HEK293 (cell line): ENCODE measurements around the gene LY9.

Source experiments
- CTCF ChIA-PET: fragments of 350-600 bp; formaldehyde crosslinking; extraction: SDS; loops from one replicate; lab custom pipeline; 2021; ENCODE audit warnings: antibody characterized with exemption; lab: Yijun Ruan, JAX
- POLR2A ChIA-PET: fragments of 300-600 bp; formaldehyde crosslinking; extraction: SDS; loops from one replicate; lab custom pipeline; 2020; ENCODE audit warnings: antibody characterized with exemption, inconsistent platforms; lab: Yijun Ruan, JAX
- H3K27ac ChIP-seq: fragments of 200-500 bp; sonication (Bioruptor generic); 2 replicates; pipeline ENCODE4 v1.5.1; 2014; ENCODE audit warnings: low read depth, low read length, control low read depth, inconsistent platforms; ENCODE audit errors: extremely low read depth
- H3K36me3 ChIP-seq, 2 experiments: fragments of 200-500 bp in 1 of 2; sonication (Bioruptor generic) in 1 of 2; 1 replicate in 1 of 2; 2 replicates in 1 of 2; pipeline ENCODE4 v1.5.1; 2014 to 2017; ENCODE audit warnings: inconsistent platforms in 2 of 2, low read length in 2 of 2; ENCODE audit not compliant: control insufficient read depth in 2 of 2, insufficient read depth in 1 of 2
- H3K4me1 ChIP-seq: fragments of 200-500 bp; sonication (Bioruptor generic); 2 replicates; pipeline ENCODE4 v1.5.1; 2014; ENCODE audit warnings: mild to moderate bottlenecking, low read length, inconsistent platforms; ENCODE audit not compliant: control insufficient read depth, insufficient read depth
- H3K4me3 ChIP-seq: 2 replicates; pipeline ENCODE4 v1.5.1; 2011; ENCODE audit warnings: low read depth, mild to moderate bottlenecking, control low read depth, low read length, moderate library complexity
- H3K9me3 ChIP-seq: fragments of 200-500 bp; sonication (Bioruptor generic); 2 replicates; pipeline ENCODE4 v1.5.1; 2014; ENCODE audit warnings: low read depth, low read length, inconsistent platforms; ENCODE audit not compliant: control insufficient read depth, insufficient read depth
- BCL11B ChIP-seq: fragments of 450-650 bp; formaldehyde crosslinking; IDR thresholded peaks from 2 replicates; pipeline ENCODE4 v1.5.1; 2016; ENCODE audit warnings: low read depth, missing biosample characterization, missing genetic modification characterization
- FEZF1 ChIP-seq: fragments of 450-650 bp; formaldehyde crosslinking; IDR thresholded peaks from 2 replicates; pipeline ENCODE4 v1.5.1; 2016; ENCODE audit warnings: missing biosample characterization, missing genetic modification characterization
- KLF7 ChIP-seq: fragments of 450-650 bp; formaldehyde crosslinking; IDR thresholded peaks from 2 replicates; pipeline ENCODE4 v1.5.1; 2016; ENCODE audit warnings: missing biosample characterization, missing genetic modification characterization, borderline replicate concordance
- KLF9 ChIP-seq: fragments of 450-650 bp; formaldehyde crosslinking; IDR thresholded peaks from 2 replicates; pipeline ENCODE4 v1.5.1; 2016; ENCODE audit warnings: missing biosample characterization, missing genetic modification characterization, low read depth
- ZFHX2 ChIP-seq: fragments of 450-650 bp; formaldehyde crosslinking; conservative IDR thresholded peaks from 2 replicates; pipeline ENCODE4 v1.5.1; 2016; ENCODE audit warnings: missing biosample characterization, missing genetic modification characterization
- ZNF169 ChIP-seq: fragments of 450-650 bp; formaldehyde crosslinking; IDR thresholded peaks from 2 replicates; pipeline ENCODE4 v1.5.1; 2016; ENCODE audit warnings: missing biosample characterization, missing genetic modification characterization
- ZNF214 ChIP-seq: fragments of 450-650 bp; formaldehyde crosslinking; IDR thresholded peaks from 2 replicates; pipeline ENCODE4 v1.5.1; 2017; ENCODE audit warnings: missing biosample characterization, mild to moderate bottlenecking, missing genetic modification characterization, borderline replicate concordance
- ZNF248 ChIP-seq: fragments of 450-650 bp; formaldehyde crosslinking; IDR thresholded peaks from 2 replicates; pipeline ENCODE4 v1.5.1; 2017; ENCODE audit warnings: missing biosample characterization, missing genetic modification characterization
- ZNF274 ChIP-seq, 2 experiments: fragments of 200-500 bp in 1 of 2; fragments of 450-650 bp in 1 of 2; sonication (Bioruptor generic) in 1 of 2; formaldehyde crosslinking in 1 of 2; IDR thresholded peaks; 2 replicates each; pipeline versions ENCODE4 v1.5.1 to v1.6.1; 2014 to 2016; ENCODE audit warnings: borderline replicate concordance in 1 of 2, inconsistent platforms in 1 of 2, low read length in 1 of 2, missing biosample characterization in 1 of 2, missing genetic modification characterization in 1 of 2
- ZNF629 ChIP-seq: fragments of 450-650 bp; formaldehyde crosslinking; IDR thresholded peaks from 2 replicates; pipeline ENCODE4 v1.5.1; 2017; ENCODE audit warnings: missing biosample characterization, missing genetic modification characterization
- ZNF654 ChIP-seq: fragments of 450-650 bp; formaldehyde crosslinking; IDR thresholded peaks from 2 replicates; pipeline ENCODE4 v1.5.1; 2016; ENCODE audit warnings: low read depth, missing biosample characterization, missing genetic modification characterization
- ZNF701 ChIP-seq: fragments of 450-650 bp; formaldehyde crosslinking; IDR thresholded peaks from 2 replicates; pipeline ENCODE4 v1.5.1; 2016; ENCODE audit warnings: missing biosample characterization, missing genetic modification characterization
- ZNF76 ChIP-seq: fragments of 450-650 bp; formaldehyde crosslinking; IDR thresholded peaks from 2 replicates; pipeline ENCODE4; 2016; ENCODE audit warnings: low read depth, missing biosample characterization, missing genetic modification characterization, borderline replicate concordance
- TF ChIP-seq, protein P1 (sequence below): fragments of 450-650 bp; formaldehyde crosslinking; IDR thresholded peaks from 2 replicates; pipeline ENCODE4 v1.5.1; 2017; ENCODE audit warnings: missing biosample characterization, missing genetic modification characterization
- TF ChIP-seq, protein P2 (sequence below): fragments of 450-650 bp; formaldehyde crosslinking; IDR thresholded peaks from 2 replicates; pipeline ENCODE4 v1.5.1; 2016; ENCODE audit warnings: missing biosample characterization, missing genetic modification characterization, low read depth

Gene LY9

DNA sequence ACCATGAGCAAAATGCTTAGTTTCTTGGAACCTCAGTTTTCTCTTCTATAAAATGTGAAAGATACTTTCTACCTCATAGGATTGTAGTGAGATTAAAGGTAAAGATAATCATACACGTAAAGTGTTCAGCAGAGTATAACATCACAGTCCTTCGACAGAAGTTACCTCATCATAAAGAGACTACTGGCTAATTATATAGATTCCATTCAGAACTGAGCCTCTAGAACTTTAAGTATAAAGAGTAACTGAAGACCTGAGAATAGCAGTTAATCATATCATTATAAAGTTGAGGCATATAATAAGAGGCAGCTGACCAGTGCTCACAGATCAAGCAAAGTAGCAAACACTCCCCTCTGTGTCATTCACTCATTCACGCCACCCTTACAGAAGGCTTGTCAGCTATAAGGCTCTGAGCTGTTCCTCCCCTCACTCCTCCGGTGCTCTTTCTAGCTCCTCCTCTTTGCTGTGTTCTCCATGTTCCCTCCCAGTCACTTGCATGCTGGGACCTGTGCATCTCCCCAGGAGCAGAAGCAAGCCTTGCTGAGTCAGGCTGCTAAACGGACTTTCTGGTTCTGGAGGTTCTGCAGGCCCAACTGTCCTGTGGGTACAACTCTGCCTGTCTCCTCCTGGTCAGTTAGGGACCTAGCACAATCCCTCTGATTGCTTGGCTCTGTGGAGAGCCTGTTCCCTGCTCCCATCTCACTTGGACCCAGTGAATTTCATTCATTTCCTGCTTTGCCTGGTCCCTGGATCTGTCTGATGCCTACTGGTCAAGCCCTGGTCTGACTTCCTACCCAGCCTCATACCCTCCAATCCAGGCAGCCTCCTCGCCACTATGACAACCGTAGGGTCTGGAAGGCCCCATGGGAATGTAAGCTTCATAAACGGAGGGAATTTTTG, 28.3 kb upstream of the LY9 start:
- no peaks in the 10 kb centered on the region for H3K4me1 ChIP-seq
- POLR2A ChIA-PET: interaction anchor here (0.5 to 0.7 kb wide), 3 partner anchors 183 to 779 kb away, joined by 4 to 7 read pairs (median 6); no protein-coding TSS in a partner anchor
- no peak for TF ChIP-seq KLF7 (tag by site-specific recombination)
- no peak for TF ChIP-seq ZNF214 (tag by site-specific recombination)
- TF ChIP-seq ZNF248 (tag by site-specific recombination): no peak
- TF ChIP-seq ZNF274 (IDR thresholded peaks at IDR 0.05; ENCODE audit: low read length): no peak
- no peak for TF ChIP-seq ZNF274 (tag by site-specific recombination; IDR thresholded peaks at IDR 0.05; ENCODE audit: borderline replicate concordance)
- TF ChIP-seq FEZF1 (tag by site-specific recombination): no peak
- TF ChIP-seq BCL11B: no peak
- TF ChIP-seq, protein P1, sequence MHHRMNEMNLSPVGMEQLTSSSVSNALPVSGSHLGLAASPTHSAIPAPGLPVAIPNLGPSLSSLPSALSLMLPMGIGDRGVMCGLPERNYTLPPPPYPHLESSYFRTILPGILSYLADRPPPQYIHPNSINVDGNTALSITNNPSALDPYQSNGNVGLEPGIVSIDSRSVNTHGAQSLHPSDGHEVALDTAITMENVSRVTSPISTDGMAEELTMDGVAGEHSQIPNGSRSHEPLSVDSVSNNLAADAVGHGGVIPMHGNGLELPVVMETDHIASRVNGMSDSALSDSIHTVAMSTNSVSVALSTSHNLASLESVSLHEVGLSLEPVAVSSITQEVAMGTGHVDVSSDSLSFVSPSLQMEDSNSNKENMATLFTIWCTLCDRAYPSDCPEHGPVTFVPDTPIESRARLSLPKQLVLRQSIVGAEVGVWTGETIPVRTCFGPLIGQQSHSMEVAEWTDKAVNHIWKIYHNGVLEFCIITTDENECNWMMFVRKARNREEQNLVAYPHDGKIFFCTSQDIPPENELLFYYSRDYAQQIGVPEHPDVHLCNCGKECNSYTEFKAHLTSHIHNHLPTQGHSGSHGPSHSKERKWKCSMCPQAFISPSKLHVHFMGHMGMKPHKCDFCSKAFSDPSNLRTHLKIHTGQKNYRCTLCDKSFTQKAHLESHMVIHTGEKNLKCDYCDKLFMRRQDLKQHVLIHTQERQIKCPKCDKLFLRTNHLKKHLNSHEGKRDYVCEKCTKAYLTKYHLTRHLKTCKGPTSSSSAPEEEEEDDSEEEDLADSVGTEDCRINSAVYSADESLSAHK (tag by site-specific recombination): no peak
- TF ChIP-seq, all 188 proteins: peak for 0
- CTCF ChIA-PET: interaction anchor here (0.7 to 3.1 kb wide), 8 partner anchors 10 to 92 kb away, joined by 3 to 22 read pairs (median 4); no protein-coding TSS in a partner anchor
- Histone ChIP-seq H3K36me3 (no peaks in the 10 kb centered on the region), H3K4me3 (no peak overlapping the region), H3K9me3 (no peaks in the 10 kb centered on the region), H3K27ac (no peak overlapping the region)

- no peaks in the 10 kb centered on the region for H3K36me3 ChIP-seq
- no peaks in the 10 kb centered on the region for H3K9me3 ChIP-seq
- H3K27ac ChIP-seq: no peak overlapping the region
- CTCF ChIA-PET: interaction anchor here (0.6 to 3.1 kb wide), 12 partner anchors 9 to 238 kb away, joined by 3 to 22 read pairs (median 4); partner anchors contain the start of gene SLAMF7
- POLR2A ChIA-PET: interaction anchor here (0.5 to 0.7 kb wide), 3 partner anchors 183 to 780 kb away, joined by 4 to 7 read pairs (median 6); no protein-coding TSS in a partner anchor
- no peak overlapping the region for H3K4me3 ChIP-seq
- TF ChIP-seq ZNF629 (tag by site-specific recombination): no peak
- TF ChIP-seq ZNF654: no peak
- TF ChIP-seq KLF9 (tag by site-specific recombination): no peak
- TF ChIP-seq ZNF701 (tag by site-specific recombination): no peak
- TF ChIP-seq ZNF169 (tag by site-specific recombination): no peak
- no peak for TF ChIP-seq ZNF76 (tag by site-specific recombination)
- TF ChIP-seq, protein P2, sequence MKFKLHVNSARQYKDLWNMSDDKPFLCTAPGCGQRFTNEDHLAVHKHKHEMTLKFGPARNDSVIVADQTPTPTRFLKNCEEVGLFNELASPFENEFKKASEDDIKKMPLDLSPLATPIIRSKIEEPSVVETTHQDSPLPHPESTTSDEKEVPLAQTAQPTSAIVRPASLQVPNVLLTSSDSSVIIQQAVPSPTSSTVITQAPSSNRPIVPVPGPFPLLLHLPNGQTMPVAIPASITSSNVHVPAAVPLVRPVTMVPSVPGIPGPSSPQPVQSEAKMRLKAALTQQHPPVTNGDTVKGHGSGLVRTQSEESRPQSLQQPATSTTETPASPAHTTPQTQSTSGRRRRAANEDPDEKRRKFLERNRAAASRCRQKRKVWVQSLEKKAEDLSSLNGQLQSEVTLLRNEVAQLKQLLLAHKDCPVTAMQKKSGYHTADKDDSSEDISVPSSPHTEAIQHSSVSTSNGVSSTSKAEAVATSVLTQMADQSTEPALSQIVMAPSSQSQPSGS (tag by site-specific recombination): no peak
- no peaks in the 10 kb centered on the region for H3K4me1 ChIP-seq
Observed at GRCh38 chr1:160768295-160768657, 27.7 kb upstream of the LY9 start.

DNA sequence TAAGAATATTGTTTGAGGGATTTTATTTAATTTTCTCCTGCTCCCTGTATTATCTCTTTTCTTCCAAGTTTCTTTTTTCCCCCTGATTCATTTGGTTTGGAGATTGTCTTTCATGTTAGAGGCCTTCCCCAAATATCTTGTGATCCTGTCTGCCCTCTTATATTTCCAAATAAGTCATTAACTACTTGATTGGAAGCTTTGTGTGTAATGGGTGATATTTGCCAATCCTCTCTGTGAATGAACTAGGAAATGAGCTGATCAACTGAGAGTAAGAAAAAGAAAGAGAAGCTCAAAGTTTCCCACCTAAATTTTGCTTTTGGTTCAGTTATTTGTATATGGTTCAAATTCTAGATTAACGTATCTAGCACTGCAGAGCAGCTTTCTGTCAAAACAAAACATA, 23.6 kb upstream of the LY9 start:
- ChIA-PET CTCF (interaction anchor here (1.3 to 1.5 kb wide), 3 partner anchors 22 to 179 kb away, joined by 3 to 6 read pairs (median 5); no protein-coding TSS in a partner anchor), POLR2A (no interaction called here)
- no peaks in the 10 kb centered on the region for H3K4me1 ChIP-seq
- no peak overlapping the region for H3K4me3 ChIP-seq
- TF ChIP-seq ZFHX2: no peak
- H3K9me3 ChIP-seq: no peaks in the 10 kb centered on the region
- H3K27ac ChIP-seq: no peak overlapping the region
- H3K36me3 ChIP-seq: no peaks in the 10 kb centered on the region
